NB4 (cell line): ENCODE measurements around the gene CHD3.

Source experiments
- DNase-seq: peaks from one replicate; pipeline ENCODE4 v3.0.0; 2010; ENCODE audit warnings: low read depth
- H3K4me3 ChIP-seq: one replicate; pipeline ENCODE4 v1.5.1; 2011; ENCODE audit warnings: mild to moderate bottlenecking, low read depth, low read length, moderate library complexity
- CTCF ChIP-seq: IDR thresholded peaks from one replicate; pipeline ENCODE4 v1.5.1; 2012; ENCODE audit warnings: low read depth, low read length
- MAX ChIP-seq: IDR thresholded peaks from 2 replicates; pipeline ENCODE4 v1.6.1; 2011; ENCODE audit warnings: low read depth, low read length
- MYC ChIP-seq: IDR thresholded peaks from 2 replicates; pipeline ENCODE4 v1.6.1; 2011; ENCODE audit warnings: low read depth, low read length
- POLR2A ChIP-seq: IDR thresholded peaks from 2 replicates; pipeline ENCODE4 v1.6.1; 2011; ENCODE audit warnings: mild to moderate bottlenecking; ENCODE audit not compliant: insufficient read length; ENCODE audit errors: extremely low read depth

Gene CHD3

GRCh38 chr17:7897090-7897489 lies 8.5 kb downstream of the CHD3 start:
- no peak overlapping the region for H3K4me3 ChIP-seq
- no peak for TF ChIP-seq MAX
- no peak for TF ChIP-seq CTCF
- no peak for TF ChIP-seq POLR2A
- TF ChIP-seq MYC = no peak
- no peak for DNase-seq

GRCh38 chr17:7897773-7898172 lies 9.2 kb downstream of the CHD3 start:
- TF ChIP-seq MYC = peak; percentile 25; the same call in 1 of the 2 replicates
- peak; percentile 28; the same call in 1 of the 2 replicates for TF ChIP-seq MAX
- TF ChIP-seq CTCF = no peak
- no peak for TF ChIP-seq POLR2A
- no peak overlapping the region for H3K4me3 ChIP-seq
- DNase-seq = peak; percentile 46

GRCh38 chr17:7903154-7904103 lies 14.8 kb downstream of the CHD3 start:
- DNase-seq = no peak
- H3K4me3 ChIP-seq = no peak overlapping the region
- TF ChIP-seq POLR2A (no peak), MYC (no peak), CTCF (no peak), MAX (no peak)

- H3K4me3 ChIP-seq = no peak overlapping the region
- no peak for DNase-seq
- TF ChIP-seq MYC (no peak), POLR2A (no peak), CTCF (no peak), MAX (no peak)
Measured at GRCh38 chr17:7909089-7909488, 20.5 kb downstream of the CHD3 start.

GRCh38 chr17:7910281-7910680 lies 21.7 kb downstream of the CHD3 start:
- no peak for DNase-seq
- TF ChIP-seq MYC (no peak), CTCF (no peak), MAX (no peak), POLR2A (no peak)
- no peak overlapping the region for H3K4me3 ChIP-seq
